Frontal cortex (tissue), 4 donors: ENCODE measurements around the gene SAMD9L. TPM values are rescaled to one million over a fixed set of nuclear protein-coding genes. Genes with fewer than 3 reads are reported as not detected.
"Not testable (repeated sequence)": the region's sequence is repeated elsewhere in the genome, so short reads cannot be mapped to it uniquely, and the experiment has no call there.

Source experiments
- DNase-seq, 2 donors: peaks; one replicate each; pipeline ENCODE4 v3.0.0; 2012; ENCODE audit warnings: low spot score in 2 of 2
- FAIRE-seq: peaks from 2 replicates; lab custom pipeline; 2012; peaks lifted over from hg19 to GRCh38; lab: Jason Lieb, UNC
- total RNA-seq: library from RNA; depleted of rRNA; stranded (reverse); fragments of >200 nt; gene quantifications from one replicate; pipeline ENCODE4 v1.2.3, GENCODE V29; 2014
- donor health status: control.
- donor health status: control.
- donor health status: control.

The SAMD9L gene
- total RNA-seq, 1 donor from 2014 or later, result 1.6 TPM

DNA sequence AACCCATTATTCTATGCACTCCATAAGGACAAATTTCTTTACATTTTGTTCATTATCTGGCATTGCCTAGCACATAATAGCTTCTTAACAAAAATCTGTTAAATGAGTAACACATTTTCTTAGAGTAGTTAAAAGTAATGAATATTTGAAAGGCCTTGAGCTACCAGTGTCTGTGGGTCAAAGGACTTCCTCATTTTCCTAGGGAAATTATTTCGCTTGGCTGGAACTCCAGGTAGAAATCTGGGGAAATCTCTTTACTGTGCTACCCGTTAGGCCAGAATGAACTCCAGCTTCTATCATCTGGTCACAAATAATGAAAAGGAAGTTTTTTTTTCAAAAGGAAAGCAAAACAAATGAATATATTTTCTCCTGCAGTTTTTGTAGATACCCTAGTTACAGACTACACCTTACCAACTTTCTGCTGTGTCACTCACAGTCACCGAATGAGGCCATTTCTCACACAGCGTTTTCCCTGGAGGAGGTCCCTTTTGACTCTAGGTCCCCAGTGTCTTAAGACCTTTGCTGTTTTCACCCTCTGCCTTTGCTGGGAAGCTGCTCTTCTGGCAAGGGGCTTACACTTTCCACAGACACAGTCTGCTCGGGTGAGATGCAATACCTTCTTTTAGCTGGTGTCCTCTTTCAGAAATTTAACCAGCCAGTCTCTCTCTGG lies 1.6 kb downstream of the SAMD9L start:
- FAIRE-seq, result no peak
- DNase-seq, result no peak

DNA sequence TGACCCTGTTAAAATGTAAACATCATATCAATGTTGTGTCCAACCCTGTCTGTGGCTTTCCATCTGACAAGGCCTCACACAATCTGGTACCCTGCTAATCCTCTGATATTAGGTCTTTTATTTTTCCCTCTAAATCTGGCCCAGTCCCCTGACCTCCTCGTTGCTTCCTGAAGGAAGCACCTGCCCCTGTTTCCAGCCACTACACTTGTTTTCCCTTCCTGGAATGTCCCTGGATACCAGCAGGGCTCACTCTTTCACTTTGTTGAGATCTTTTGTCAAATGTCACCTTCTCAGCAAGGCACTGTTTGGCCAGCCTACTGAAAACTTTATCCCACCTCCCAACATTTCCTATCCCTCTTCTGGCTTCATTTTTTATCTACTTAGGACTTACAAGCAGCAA lies 2.1 kb downstream of the SAMD9L start:
- DNase-seq, result no peak

DNA sequence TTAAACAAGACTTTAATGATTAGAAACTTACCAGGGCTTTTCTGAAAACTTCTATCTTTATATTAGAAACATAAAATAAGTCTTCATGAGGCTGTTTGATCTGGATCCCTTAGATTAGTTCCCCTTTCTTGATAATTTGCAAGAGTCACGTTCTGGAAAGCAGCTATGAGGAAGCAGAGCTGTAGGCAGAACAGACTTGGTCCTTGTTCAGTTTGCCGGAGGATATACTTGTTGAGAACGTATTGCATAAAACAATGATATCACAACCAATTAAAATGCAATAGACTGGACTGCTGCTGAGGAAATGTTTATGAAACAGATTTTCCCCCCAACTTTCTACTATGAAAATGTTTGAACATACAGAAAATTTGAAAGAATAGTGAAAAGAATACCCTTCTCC lies 2.8 kb downstream of the SAMD9L start:
- DNase-seq, result no peak

More for the DNA sequence above, 2.1 kb downstream of the SAMD9L start:
- no peak for FAIRE-seq

DNA sequence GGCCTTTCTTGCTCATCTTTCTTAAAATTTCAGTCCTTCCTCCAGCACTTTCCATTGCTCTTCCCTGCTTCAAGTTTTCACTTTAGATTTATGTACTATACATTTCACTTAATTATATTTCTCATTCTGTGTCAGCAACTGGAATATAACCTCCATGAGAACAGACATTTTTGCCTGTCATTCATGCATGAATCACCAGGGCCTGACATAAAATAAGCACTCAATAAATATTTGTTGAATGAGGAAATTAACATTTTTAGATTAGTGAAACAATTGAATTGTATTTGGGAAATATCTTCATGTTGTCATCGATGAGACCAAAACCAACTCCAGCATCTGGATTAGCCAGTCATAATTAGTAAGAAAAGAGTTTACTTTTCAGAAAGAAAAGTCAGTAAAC lies 6.1 kb downstream of the SAMD9L start:
- FAIRE-seq (no peak), DNase-seq (no peak)

More for the DNA sequence above, 2.8 kb downstream of the SAMD9L start:
- no peak for FAIRE-seq

DNA sequence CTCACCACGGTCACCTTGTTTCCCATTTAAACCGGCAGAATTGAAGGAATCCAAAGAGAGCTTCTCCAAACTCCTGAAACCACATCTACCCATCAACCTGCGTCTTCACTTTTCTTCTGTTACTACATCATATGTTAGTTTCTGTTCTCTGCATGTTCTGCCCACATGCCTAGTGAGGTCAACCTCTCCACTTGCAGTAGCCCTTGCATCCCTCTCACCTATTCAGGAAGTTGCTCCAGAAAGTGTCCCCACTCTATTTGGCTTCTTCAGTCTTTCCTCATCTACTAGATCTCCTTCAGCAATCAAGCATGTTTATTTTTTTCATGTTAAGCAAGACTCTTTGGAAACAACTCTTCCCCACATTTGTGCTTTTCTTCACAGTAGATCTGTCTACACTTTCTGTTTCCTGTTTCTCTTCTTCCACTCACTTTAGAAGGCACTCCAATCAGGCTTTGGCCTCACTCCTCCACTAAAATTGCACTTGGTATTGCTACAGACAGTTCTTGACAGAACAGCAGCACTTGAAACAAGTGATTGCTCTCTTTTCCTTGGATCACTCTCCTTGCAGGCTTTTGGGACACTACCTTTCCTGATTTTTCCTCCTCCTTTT lies 7.5 kb downstream of the SAMD9L start:
- FAIRE-seq (no peak), DNase-seq (no peak)

DNA sequence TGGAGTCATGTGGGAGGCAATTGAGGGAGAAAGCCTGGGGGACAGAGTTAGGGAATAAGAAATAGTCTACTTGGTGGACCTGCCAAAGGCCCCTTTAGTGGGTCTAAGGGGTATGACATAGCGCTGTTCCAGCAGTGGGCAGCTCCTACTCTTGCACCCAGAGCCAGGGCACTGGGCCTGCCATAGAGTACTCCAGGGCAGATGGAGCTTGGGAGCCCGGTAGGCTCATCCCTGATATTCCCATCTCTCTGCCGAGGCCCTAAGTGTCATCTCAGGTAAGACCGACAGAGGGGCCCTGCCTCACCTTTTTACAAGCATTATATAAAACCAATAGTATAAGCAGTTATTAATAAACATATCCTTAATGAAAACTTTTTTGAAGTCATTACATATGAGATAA lies 9.6 kb downstream of the SAMD9L start:
- DNase-seq (no peak), FAIRE-seq (no peak)

DNA sequence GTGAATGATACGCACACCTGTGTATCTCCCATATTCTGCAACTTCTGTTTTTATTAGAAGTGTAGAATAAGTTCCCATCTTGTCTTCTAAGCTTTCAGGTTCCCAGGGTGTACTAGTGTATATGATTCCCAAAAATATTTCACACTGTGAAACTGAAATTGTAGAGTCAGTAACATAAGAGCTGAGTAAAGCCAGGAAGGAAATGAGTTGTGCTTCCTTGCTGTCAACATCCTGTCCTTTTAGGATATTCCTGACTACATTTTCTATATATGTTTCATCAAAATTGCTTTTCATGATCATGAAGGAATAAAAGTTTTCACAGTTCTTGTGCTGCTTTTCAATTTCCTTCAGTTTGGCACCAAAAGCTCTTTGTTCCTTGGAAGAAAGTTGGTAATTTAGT lies 15.2 kb downstream of the SAMD9L start:
- FAIRE-seq, result no peak
- DNase-seq, result no peak

DNA sequence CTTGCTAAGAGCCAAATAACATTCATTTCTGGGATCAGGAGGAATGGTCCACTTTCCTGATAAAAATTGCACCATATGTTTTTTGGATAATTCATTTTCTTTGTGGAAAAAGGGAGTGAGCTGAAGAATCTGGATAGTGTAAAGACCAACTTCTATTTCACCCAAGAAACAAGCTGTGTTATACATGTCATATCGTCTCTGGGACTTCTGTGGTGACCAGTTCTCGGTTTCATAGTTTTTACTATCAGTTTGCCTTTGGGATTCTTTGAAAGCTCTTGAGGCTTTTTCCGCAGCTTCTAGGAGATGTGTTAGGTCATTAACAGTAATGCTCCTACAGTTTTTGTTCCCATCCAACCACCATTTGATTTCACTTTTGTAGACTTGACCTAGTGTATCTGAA lies 16.0 kb downstream of the SAMD9L start:
- DNase-seq (no peak), FAIRE-seq (no peak)

DNA sequence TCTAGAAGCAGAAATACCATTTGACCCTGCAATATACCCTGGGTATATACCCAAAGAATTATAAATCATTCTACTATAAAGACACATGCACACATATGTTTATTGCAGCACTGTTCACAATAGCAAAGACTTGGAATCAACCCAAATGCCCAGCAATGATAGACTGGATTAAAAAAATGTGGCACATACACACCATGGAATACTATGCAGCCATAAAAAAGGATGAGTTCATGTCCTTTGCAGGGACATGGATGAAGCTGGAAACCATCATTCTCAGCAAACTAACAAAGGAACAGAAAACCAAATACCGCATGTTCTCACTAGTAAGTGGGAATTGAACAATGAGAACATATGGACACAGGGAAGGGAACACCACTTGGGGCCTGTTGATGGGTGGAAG lies 21.2 kb downstream of the SAMD9L start:
- not testable (repeated sequence) for FAIRE-seq

DNA sequence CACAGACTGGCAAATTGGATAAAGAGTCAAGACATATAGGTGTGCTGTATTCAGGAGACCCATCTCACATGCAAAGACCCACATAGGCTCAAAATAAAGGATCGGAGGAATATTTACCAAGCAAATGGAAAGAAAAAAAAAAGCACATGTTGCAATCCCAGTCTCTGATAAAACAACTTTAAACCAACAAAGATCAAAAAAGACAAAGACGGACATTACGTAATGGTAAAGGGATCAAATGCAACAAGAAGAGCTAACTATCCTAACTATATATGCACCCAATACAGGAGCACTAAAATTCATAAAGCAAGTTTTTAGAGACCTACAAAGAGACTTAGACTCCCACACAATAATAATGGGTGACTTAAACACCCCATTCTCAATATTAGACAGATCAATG lies 24.7 kb downstream of the SAMD9L start:
- not testable (repeated sequence) for FAIRE-seq, DNase-seq

More for the DNA sequence above, 21.2 kb downstream of the SAMD9L start:
- DNase-seq, result not testable (repeated sequence)

DNA sequence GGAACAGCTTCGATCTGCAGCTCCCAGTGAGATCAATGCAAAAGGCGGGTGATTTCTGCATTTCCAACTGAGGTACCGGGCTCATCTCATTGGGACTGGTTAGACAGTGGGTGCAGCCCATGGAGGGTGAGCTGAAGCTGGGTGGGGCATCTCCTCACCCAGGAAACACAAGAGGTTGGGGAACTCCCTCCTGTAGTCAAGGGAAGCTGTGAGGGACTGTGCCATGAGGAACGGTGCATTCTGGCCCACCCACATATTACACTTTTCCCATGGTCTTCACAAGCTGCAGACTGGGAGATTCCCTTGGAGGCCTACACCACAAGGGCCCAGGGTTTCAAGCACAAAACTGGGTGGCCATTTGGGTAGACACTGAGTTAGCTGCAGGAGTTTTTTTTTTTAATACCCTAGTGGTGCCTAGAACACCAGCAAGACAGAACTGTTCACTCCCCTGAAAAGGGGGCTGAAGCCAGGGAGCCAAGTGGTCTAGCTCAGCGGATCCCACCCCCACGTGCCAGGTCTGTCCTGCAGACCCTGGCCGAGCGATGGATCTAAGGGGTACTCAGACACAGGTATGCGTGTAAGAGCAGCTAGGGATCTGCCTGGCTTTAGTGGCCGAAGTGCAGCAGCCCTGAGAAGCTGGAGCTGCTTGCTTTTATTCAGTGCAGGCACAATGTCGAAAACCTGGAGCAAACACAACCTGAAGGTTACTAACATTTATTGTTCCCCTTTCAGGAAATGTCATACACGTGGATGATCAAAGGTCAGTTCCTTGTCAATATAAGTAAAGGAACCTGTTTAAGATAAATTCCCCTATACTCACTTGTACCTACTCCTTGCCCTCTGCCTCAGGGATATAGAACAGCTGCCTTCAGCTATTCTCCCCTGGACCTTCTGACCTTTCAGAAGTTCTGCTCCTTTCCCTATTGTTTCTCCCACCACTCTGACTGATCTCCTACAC lies 27.3 kb downstream of the SAMD9L start:
- DNase-seq, result no peak
- no peak for FAIRE-seq

DNA sequence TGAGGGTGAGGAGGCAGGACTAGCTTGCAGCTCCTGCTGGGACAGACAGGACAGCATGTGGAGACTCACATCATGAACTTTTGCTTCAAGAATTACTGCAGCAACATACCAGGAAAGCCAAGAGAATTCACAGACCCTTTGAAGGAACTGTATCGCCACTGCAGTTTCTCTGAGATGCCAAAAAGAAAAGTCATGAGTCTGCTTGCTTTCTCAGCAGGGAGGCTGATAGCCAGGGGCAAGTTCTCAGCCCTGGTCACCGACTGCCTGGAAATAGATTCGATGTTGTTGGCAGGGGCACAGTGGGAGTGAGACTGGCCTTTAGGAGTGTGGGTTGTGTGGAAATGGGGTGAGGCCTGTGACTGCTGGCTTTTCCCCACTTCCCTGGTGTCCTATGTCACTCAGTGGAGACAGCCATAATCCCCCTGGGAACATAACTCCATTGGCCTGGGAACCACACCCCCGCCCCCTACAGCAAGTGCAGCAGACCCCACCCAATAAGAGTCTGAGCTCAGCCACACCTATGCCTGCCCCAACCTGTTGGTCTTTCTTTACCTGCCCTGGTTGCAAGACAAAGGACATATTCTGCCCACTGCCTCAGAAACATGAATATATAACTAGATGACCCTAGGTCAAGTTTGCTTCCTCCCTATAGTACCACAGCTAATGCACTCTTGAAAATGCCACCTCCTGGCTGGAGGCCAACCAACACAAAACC lies 28.8 kb downstream of the SAMD9L start:
- no peak for DNase-seq
- no peak for FAIRE-seq

DNA sequence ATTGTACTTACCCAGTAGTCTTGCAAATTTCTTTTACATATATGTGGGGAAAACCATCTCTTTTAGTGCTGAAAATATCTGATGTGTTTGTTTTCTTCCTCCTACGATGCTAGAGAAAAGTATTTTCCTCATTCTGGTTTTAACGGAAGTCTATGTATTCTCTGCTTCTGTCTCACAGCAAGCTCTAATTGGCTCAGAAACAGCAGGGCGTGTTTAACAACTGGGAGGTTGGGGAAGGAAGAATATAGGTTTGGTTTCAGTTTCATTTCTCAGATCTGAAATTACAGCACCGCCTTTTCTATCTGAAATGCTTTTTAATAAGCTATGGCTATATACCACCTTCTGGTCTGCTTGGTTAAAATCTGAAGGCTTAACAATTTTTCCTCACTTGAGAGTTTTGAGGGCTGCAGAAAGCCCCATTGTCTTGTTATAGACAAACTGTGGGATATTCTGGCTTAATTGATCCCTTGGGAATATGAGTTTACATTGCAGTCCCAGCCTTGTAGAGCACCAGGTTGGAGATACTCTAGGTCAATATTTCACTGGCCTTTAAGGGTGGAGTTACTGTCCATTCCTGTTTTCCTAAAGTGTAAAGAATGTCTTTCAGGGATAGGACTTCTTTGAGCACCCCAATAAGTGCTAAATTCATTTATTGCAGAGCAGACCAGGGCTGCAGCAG lies 30.2 kb downstream of the SAMD9L start, which contains the start of gene SAMD9:
Gene SAMD9 (minus strand): TSS at position 128 of the 679 bp plus-strand sequence. CDS start 11,882 bp downstream, outside the sequence.
- FAIRE-seq (no peak), DNase-seq (peak; percentile 10 to 35)

DNA sequence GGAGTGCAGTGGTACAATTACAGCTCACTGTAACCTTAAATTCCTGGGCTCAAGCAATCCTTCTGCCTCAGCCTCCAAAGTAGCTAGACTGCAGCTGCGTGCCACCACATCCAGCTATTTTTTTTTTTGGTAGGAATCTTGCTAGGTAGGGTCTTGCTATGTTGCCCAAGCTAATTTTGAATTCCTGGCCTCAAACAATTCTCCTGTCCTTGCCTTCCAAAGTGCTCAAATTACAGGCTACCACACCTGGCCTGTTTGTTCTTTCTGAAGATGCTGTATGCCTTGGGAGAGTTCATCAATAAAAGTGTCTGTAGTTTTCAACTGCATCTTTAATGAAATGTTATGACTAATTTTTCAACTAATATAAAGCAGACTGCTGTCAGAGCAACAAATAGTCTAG lies 30.9 kb downstream of the SAMD9L start:
- FAIRE-seq, result no peak

DNA sequence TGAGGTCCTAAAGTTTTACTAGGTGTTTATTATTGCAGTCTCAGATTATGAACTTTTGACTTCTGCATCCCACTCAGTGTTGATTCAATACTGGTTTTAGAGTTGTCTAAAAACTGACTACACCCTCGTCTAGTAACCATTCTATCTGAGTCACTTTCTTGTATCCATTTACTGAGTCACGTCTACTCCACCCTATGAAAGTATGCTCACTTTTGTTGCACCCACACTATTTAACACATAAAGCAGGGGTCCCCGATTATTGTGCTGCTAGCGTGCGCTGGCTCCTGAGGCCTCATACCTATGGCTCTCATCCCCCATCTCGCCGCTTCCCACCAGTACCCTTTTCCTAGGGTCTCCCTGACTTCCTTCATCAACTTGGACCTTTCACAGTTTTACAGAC lies 32.4 kb downstream of the SAMD9L start:
- DNase-seq (no peak), FAIRE-seq (no peak)

More for the DNA sequence above, 30.9 kb downstream of the SAMD9L start:
- no peak for DNase-seq

DNA sequence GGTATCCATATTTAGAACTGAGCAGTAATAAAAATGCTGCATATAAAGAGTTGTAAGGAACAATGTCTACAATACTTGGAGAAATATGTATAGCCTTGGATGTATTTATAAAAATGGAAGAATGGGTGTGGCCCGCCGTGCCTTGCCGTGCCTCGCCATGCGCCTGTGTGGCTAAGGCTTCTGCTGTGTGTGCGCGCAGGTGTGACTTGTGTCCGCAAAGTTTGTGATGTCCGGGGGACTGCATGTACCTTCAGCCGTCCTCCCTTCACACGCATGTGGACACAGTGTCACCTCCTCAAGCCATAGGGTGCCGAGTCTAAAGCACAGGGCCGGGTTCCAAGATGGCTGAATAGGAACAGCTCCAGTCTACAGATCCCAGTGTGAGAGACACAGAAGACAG lies 40.2 kb downstream of the SAMD9L start:
- DNase-seq (no peak), FAIRE-seq (no peak)

DNA sequence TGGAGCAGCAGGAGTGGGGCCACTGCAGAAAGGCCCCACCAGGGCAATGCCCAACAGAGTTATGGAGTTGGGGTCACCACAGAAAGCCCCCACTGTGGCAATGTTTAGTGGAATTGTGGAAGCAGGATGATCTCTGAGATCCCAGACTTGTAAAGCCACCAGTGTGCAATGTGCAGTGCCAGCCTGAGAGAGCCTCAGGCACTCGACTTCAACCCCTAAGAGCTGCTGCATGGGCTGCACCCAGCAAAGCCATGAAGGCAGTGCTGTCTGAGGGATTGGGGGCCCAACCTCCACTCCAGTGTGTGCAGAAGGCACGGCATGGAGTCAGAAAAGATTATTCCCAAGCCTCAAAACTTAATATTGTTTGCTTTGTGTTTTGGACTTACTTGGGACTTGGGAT lies 50.8 kb downstream of the SAMD9L start:
- FAIRE-seq (no peak), DNase-seq (no peak)

DNA sequence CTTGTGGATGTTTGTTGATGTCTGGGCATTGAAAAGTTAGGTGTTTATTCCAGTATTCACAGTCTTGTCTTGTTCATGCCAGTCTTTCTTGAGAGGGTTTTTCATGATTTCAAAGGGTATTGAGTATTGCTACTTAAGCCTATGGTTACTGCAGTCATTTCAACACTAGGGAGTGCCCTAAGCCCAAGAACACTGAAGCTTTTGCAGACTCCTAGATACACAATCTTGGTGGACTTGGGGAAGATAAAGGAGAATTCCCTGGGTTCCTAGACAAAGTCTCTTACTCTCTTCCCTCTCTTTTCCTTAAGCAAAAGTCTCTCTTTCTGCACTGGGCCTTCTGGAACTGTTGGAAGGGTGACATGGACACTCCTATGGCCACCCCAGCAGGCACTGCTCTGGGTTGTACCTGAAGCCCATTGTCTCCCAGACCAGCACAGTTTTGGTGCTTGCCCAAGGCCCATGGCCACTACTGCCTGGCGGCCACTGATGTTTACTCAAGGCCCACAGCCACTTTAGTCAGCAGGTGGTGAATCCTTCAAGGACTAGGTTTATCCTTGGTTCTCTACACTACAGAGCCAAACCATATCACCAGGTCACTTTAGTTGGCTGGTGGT lies 55.3 kb downstream of the SAMD9L start:
- FAIRE-seq (no peak), DNase-seq (no peak)
